ENCODE measurements around the gene LHX8.
"Not testable (repeated sequence)": the region's sequence is repeated elsewhere in the genome, so short reads cannot be mapped to it uniquely, and the experiment has no call there.

Gene LHX8

DNA sequence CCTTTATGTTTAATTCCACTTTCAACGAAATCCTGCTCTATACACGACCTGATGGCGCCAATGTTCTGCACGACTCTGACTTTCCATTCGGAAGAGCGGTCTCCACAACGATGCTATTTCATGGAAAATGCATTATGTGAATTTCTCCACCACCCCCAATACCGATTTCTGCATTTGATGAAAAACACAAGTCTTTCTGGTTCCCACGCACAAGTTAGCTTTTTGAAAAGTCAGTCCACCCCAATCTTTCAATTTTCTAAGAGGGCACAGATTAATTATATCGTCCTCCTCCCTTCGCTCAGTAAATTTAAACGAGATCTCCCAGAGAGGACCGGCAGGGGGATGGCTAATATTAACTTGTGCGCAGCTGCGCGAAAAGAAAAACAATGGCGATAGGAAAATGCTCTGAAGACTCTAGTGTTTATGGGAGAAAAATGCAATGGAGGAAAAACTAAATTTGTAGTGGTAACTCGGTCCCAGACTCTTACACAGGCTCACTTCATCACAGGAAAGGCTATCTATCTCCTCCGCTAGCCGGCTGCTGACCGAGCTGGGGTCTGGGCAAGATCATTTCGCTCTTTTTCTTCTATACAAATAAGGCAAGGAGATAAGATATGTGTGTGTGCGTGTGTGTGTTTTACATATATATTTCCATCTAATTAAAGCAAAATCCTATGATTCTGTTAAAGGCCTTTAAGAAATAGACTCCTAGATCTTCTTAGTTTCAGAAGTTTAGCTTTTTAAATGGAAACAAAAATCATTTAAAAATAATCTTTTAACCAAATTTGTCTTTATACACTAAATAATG, 1.2 kb upstream of the LHX8 start:
- no peak for DNase-seq (ENCODE audit: low read depth in 2 of 2)

DNA sequence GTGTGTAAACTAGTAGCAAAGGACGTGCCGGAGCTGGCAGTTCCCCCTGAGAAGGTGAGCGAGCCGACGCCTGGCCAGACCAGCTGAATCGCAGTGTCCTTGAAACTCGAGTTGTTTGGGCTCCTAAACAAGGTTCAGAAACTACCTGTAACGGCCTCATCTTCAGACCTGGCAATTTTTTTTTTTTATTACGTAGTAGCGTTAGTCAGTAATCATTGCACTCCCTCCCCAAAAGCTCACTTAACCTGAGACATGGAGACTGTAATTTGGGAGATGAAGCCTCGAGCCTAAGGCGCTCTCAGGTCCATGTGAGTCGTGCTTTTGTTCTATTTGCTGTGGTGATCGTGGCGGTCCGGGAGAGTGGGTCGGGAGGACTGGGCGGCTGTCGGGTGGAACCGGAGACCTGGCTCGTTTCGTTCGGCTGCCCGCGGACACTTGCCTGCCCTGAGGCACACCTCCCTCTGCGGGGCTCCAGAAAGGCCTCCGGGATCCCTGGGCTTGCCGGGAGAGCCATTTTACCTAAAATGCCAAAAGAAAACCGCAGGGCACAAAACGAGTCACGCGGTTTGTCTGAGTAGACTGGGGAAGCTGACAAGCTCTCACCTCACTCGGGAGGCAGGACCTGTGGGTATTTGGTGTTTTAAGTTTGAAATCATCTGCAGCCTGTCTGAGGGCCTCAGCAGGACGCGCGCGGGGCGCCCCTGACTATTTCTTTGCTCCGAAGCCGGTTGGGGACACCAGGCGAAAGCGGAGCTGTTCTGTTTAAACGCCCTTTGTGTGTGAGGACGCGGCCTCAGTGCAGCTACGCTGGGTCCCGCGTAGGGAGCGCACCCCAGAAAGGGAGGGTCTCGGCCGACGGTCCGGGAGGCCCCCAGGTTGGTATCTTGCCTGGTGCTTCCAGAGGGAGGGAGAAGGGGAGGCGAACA, 722 bp downstream of the LHX8 start:
- DNase-seq (ENCODE audit: low read depth in 2 of 2): no peak

GRCh38 chr1:75135573-75136194, 1.5 kb downstream of the LHX8 start:
- no peak for DNase-seq (ENCODE audit: low read depth in 2 of 2)

GRCh38 chr1:75136195-75136815, 2.1 kb downstream of the LHX8 start:
- no peak for DNase-seq (ENCODE audit: low read depth in 2 of 2)

GRCh38 chr1:75136921-75137641, 2.9 kb downstream of the LHX8 start:
- no peak for DNase-seq (ENCODE audit: low read depth in 2 of 2)

DNA sequence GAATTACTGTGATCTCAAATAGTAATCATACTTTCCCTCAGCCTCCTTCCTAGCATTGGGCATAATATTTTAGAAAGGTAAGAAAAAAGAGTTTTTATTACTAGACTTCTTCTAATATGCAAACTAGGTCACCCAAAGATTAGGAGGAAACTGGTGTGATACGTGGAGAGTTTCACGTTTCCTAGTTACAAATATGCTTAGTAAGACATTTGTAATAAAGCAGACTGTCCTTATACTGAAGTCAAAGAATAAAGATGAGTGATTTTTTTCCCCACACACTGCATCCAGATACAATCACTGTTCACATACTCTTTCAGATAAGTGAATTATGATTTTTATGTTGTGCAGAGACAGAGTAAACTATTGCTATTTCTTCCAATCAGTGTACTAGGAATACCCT, 17.9 kb downstream of the LHX8 start:
- no peak for DNase-seq (ENCODE audit: low read depth in 2 of 2)

DNA sequence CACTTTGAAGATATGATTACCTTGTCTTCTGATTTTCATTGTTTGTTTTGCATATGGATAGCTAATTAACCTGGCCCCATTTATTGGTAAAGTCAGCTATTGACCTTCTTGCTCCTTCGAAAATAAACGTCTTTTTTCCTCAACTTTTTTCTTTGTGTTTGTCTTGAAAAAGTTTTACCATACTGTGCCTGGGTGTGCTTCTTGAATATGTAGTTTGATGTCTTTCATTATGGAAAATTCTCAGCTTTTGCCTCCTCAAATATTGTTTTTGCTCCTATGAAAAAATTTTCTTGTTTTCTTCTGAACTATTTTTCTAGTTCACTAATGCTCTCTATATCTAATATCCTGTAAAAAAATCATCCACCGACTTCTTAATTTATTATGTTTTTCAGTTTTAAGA, 25.0 kb downstream of the LHX8 start:
- DNase-seq (ENCODE audit: low read depth in 2 of 2): no peak

GRCh38 chr1:75165264-75165663, 31.1 kb downstream of the LHX8 start:
- no peak for DNase-seq (ENCODE audit: low read depth in 2 of 2)

DNA sequence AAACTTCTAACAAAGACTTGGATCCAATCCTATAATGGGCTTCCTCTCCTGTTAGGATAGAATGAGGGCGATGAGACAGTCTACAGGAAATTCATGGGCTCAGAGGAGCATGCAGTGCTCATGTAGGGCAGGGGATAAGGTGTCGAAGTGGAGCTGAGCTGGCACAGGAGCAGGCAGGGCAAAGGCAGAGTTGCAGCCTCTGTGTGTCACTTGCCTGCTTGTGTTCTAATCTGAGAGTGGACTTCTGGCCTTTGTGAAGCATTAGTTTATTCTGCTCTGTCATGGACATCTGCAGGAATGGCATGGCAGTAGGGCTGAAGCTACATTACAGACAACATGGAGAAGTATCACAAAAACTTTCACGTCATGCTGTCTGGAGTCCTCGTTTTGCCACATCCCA, 32.6 kb downstream of the LHX8 start:
- no peak for DNase-seq (ENCODE audit: low read depth in 2 of 2)

DNA sequence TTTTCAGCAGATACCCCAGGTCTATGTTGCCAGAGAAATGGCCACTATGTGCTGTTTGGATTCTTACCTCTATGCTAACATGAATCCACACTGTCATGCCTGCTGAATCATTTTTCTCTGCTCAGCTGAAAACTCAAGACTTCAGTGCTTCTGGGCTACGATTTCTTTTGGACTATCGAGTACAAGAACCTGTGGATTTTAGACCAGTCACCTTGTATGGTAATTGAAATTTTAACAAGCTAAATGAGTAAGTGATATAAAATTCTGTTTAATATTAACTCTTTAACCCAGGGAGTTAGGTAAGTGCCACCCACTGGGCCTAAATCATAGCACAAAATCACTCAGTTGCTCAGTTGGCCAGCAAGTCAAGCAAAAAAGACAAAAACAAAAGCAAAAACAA, 35.8 kb downstream of the LHX8 start:
- DNase-seq (ENCODE audit: low read depth in 2 of 2): no peak

DNA sequence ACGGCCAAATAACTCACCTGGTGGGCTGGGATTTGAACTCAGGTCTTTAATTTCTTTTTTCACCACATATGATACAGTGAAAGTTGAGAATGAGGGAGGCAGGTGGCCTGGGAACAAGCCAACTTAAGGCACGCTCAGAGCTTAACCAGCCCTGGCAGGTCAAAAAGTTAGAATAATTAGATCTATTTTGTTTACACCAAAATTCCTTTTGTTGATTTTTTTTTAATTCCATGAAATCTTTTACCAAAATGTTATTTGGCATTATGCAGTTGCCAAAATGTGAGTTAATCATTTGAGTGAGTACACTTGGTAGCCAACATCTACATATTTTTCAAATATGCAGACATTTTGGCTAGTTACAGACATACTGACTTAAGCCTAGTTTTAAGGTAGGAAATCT, 36.8 kb downstream of the LHX8 start:
- DNase-seq (ENCODE audit: low read depth in 2 of 2): no peak

DNA sequence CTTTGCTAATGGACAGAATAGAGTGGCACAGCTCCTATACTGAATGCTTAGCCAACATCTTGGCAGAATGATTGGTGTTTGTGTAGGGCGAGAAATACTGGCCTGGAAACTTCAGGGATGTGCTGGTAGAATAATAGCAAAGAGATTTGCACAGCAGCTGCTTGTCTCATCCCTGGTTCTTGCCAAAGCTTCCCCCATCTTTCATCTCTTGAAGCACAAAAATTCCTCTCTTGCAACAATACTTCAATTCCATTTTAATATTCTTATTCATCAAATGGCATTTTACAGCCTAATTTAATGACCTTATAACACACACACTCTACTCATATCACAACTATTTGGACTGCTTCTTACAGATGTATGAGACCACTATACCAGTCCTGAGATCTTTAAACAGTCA, 37.7 kb downstream of the LHX8 start:
- DNase-seq (ENCODE audit: low read depth in 2 of 2): no peak

GRCh38 chr1:75172556-75172955, 38.4 kb downstream of the LHX8 start:
- no peak for DNase-seq (ENCODE audit: low read depth in 2 of 2)

DNA sequence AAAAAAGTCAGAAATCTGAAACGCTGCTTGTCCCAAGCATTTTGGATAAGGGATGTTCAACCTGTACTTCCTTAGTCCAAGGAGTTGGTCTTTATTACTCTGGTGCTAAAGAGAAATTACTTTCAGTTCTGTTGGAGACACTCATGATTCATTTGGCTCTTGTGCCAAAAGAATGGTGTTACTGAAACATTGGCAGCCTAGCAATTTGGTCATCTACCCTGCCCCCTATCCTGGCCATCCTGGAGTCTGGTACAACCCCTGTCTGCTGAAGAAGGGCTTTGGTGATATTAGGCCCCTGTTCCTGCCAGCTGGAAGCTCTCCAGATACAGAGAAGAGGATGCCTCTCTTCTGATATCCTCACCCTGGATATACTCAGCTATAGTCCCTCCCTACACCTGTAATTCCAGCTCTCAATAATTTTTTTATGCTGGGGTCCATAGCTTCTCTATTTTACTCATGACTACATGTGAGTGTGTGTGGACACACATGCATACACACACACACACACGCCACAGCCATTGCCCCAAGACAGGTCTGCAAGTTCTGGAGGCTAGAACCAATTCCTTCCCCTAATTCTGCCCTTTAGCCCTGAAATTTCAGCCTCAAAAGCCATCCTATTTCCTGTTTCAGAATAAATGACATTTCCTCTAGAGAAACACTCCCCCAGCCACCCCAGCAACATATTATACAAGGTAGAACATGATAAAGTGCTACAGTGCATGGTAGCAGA, 40.0 kb downstream of the LHX8 start:
- no peak for DNase-seq (ENCODE audit: low read depth in 2 of 2)

DNA sequence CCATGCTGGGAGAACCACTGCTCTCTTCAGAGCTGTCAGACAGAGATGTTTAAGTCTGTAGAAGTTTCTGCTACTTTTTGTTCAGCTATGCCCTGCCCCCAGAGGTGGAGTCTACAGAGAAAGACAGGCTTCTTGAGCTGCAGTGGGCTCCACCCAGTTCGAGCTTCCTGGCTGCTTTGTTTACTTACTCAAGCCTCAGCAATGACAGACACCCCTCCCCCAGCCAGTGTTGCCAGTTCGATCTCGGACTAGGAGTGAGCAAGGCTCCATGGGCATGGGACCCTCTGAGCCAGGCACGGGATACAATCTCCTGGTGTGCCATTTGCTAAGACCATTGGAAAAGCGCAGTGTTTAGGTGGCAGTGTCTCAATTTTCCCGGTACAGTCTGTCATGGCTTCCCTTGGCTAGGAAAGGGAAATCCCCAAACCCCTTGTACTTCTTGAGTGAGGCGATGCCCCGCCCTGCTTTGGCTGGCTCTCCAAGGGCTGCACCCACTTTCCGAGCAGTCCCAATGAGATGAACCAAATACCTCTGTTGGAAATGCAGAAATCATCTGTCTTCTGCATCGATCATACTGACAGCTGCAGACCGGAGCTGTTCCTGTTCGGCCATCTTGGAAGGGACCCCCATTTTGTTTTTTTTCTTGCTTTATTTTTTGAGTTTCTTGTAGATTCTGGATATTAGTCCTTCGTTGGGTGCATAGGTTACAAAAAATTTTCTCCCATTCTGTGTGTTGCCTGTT, 47.2 kb downstream of the LHX8 start:
- DNase-seq (ENCODE audit: low read depth in 2 of 2): not testable (repeated sequence)

GRCh38 chr1:75188892-75189291, 54.7 kb downstream of the LHX8 start:
- no peak for DNase-seq (ENCODE audit: low read depth in 2 of 2)

DNA sequence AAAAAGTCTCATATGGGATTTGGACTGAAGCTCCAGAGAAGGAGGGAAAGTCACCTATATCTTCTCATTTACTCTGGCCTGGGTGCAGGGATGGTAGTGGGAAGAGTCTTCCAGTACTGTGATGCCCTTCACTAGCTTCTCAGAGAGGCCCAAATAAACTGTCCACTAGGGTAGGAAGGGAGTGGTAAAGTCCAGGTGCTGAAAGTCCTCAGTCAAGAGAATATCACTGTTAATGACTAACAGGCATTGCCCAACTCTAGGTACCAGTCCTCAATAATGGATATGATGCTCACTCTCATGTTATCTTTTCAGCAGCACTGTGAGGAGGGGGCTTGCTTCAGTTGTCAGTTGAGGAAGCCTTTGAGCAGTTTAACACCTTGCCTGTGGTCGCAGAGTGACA, 64.0 kb downstream of the LHX8 start:
- no peak for DNase-seq (ENCODE audit: low read depth in 2 of 2)

- no peak for DNase-seq (ENCODE audit: low read depth in 2 of 2)
These were observed 64.6 kb downstream of the LHX8 start for GRCh38 chr1:75198761-75199160.

DNA sequence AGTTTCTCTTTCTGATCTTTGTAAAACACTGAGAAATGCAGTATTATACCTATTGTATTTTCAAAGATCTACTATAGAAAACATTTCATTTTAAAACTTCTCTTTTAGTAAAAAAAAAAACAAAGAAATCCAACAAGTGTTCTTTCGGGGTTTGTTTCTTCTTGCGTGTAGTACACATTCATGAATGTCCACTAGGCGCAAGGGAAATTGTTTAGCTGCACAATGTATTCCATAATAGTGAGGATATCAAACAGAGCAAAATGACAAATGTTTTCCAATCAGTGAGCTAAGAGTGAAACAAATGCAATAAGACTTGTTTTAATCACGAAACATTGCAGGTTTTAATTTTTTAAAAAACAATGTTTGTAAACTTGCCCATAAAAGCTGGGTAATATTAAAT, 68.6 kb downstream of the LHX8 start:
- DNase-seq (ENCODE audit: low read depth in 2 of 2): no peak

All from stimulated activated CD8-positive, alpha-beta memory T cell treated with anti-CD3 and anti-CD28 coated beads, Interleukin-2, amount 100 ng/mL, for 1 hour (primary cell).